Breast epithelium (tissue), 3 donors: ENCODE data around the gene HOXB1.

Experiments
- CTCF ChIP-seq, 3 donors: fragments of 450-650 bp; IDR thresholded peaks; one replicate each; pipeline ENCODE4 v1.5.1; 2016 to 2017; ENCODE audit warnings: antibody characterized with exemption in 3 of 3, mild to moderate bottlenecking in 3 of 3, moderate library complexity in 3 of 3
- POLR2A ChIP-seq: fragments of 450-650 bp; IDR thresholded peaks from one replicate; pipeline ENCODE4 v1.6.1; 2016; ENCODE audit warnings: antibody characterized with exemption, mild to moderate bottlenecking, moderate library complexity
- POLR2AphosphoS5 ChIP-seq, 3 donors: sonication (generic); formaldehyde crosslinking; IDR thresholded peaks; one replicate each; pipeline ENCODE4 v1.6.1; 2017; ENCODE audit warnings: antibody characterized with exemption in 3 of 3

- TF ChIP-seq CTCF (IDR thresholded peaks at IDR 0.05) = no peak
- TF ChIP-seq POLR2A = no peak
- no peak for TF ChIP-seq POLR2AphosphoS5 (IDR thresholded peaks at IDR 0.05)
Observed at GRCh38 chr17:48539177-48539576, 8.4 kb upstream of the HOXB1 start.
